ENCODE results near the gene WDR72.
"Not testable (repeated sequence)": the region's sequence is repeated elsewhere in the genome, so short reads cannot be mapped to it uniquely, and the experiment has no call there.

- not testable (repeated sequence) for TF ChIP-seq CBX1 (IDR thresholded peaks at IDR 0.05; ENCODE audit: low read depth); ZNF629 (CRISPR knock-in tag; conservative IDR thresholded peaks at IDR 0.05); TGIF2 (CRISPR knock-in tag; IDR thresholded peaks at IDR 0.05); ZNF616 (CRISPR knock-in tag; IDR thresholded peaks at IDR 0.05; ENCODE audit: low read depth); ATF4 (CRISPR knock-in tag; IDR thresholded peaks at IDR 0.05); SNAPC4 (CRISPR knock-in tag; IDR thresholded peaks at IDR 0.05); CTCF (CRISPR knock-in tag; IDR thresholded peaks at IDR 0.05); ATF7 (IDR thresholded peaks at IDR 0.05); ATF7 (CRISPR knock-in tag; IDR thresholded peaks at IDR 0.05); SMARCC2 (IDR thresholded peaks at IDR 0.05); EP300 (IDR thresholded peaks at IDR 0.05; ENCODE audit: low read depth in 2 of 2, low read length in 2 of 2); EP300 (CRISPR knock-in tag; IDR thresholded peaks at IDR 0.05; ENCODE audit: borderline replicate concordance); YY1 (IDR thresholded peaks at IDR 0.05; ENCODE audit: insufficient read depth, insufficient replicate concordance, low read depth, low read length); USF2 (IDR thresholded peaks at IDR 0.05; ENCODE audit: low read depth, low read length); USF2 (CRISPR knock-in tag; IDR thresholded peaks at IDR 0.05; ENCODE audit: borderline replicate concordance); THAP7 (CRISPR knock-in tag; IDR thresholded peaks at IDR 0.05); SMC3 (IDR thresholded peaks at IDR 0.05; ENCODE audit: low read length)
Measured at GRCh38 chr15:53540626-53541300, 218.7 kb downstream of the WDR72 start.

All from HepG2 (cell line).